HG03571 (cell line): Measurements from ENCODE around the gene RALY.
"Not testable (repeated sequence)": the region's sequence is repeated elsewhere in the genome, so short reads cannot be mapped to it uniquely, and the experiment has no call there.

Source experiments
- ATAC-seq: cut with Tn5 transposase; IDR thresholded peaks from one replicate; pipeline ENCODE4 v1.9.1; 2021; ENCODE audit not compliant: unreplicated experiment

RALY gene

DNA sequence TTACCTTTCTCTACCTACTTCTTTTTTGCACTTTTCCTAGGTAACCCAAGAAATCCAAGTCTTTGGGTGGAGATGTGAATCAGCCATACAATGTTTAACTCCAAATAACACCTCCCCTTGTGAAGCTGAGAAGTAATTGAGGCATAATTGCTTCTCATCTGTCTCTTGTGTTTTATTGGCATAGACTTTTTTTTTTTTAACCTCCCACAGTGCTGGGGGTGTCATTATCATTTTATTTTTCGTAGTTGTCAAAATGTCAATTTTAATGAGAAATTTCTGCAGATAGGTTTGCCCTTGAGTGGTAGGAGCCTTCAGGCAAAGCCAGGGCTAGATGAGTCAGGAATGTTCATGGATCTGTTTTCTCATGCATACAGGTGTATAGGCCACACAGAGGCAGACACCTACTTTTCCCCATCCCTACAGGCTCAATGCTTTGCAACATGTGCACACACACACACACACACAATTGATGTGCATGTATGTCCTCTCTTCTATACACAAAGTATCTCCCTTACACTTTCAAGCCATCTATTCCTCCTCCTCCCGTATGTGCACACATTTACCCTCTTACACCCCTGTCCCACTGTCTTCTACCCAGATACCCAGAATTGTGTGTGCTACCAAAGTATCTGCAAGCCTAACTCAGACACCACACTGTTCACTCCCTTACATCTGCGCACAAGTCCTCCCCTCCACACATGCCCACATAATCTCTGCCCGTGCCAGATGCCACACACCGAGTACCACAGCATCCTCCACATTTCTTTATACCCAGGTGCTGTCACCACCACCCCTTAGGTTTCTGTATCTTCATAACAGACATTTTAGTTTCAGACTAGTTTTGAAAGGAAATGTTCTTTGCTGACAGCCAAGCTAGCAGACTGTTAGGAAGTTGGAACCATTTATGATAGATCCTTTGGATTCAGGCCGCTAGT, 22.0 kb downstream of the RALY start:
- ATAC-seq: no peak

DNA sequence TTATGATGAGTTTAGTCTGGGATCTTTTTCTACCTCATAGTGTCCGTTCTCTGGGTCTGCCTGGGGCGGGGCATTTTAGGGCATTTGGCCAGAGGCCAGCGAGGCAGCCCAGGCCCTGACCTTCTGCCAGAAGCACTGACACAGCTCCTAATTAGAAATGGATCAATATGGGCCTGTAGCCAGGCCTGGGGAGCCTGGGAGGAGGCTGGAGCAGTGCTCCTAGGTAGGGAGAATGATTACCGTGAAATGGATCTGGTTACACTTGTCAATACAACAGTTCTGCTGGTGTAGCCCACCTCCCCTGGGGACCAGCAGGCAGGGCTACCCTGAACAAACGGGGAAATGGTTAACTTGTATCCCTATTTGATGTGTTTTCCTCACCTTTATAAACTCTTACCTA, 23.0 kb downstream of the RALY start:
- ATAC-seq: no peak

DNA sequence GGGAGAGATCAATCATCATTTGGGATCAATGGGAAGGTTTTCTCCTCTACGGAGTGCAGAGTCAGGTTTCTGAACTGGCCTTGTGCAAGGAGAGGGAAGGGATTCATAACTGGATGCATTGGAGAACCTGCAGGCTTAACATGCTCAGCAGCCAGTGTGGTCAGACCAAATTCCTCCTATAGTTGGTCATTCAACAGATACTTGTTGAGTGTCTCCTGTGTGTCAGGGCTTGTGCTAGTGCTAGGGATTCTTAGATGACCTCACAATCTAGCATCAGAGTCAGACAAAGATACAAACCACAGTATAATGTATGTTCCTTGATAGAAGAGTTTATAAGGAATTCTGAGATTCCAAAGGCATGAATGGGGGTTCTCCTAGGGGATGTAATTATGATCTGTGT, 23.9 kb downstream of the RALY start:
- ATAC-seq: no peak

DNA sequence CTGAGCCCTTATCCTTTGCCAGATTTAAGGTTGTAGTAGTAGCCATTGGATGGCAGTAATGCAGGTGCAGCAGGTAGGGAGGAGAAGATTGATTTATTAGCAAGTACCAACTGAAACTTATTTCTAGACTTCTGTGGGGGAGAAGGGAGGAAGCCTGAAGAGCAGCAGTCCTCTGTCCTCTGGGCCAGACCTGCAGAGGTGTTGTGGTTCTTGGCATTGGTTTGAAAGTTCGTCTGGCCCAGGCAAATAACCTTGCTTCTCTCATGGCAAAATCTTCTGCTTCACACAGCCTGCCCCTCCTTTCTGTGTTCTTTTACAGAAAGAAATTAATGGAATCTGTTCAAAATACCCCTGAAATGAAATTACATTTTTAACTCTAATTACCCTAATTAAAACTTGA, 24.5 kb downstream of the RALY start:
- ATAC-seq: no peak

DNA sequence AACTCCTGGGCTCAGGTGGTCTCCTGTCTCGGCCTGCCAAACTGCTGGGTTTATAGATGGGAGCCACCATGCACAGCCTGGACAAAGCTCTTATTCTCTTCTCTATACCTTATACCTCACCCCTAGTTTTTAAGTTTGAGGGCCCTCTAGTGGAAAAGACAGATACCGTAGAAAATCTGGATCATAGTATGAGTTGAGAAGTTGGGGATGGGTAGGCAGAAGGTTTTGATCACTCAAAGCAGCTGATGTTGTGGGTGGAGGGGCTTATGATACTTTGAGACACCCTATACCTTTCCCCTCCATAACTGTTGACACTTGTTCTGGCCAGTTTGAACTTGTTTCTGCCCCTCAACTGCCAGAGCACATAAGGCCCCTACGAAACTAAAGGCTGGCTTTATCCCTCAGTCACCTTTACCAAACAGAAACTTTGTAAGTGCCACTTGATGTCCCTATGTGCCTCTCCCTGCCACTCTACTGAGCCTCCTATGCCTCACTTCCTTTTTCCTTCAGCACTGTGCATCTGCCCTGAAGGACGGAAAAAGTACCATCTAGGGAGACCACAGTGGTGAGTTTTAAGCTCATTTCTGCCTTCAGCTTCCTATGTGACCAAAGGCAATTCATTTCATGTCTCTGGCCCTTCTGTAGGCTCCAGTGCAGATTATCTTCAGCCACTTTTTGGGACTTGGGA, 28.6 kb downstream of the RALY start:
- ATAC-seq: no peak

DNA sequence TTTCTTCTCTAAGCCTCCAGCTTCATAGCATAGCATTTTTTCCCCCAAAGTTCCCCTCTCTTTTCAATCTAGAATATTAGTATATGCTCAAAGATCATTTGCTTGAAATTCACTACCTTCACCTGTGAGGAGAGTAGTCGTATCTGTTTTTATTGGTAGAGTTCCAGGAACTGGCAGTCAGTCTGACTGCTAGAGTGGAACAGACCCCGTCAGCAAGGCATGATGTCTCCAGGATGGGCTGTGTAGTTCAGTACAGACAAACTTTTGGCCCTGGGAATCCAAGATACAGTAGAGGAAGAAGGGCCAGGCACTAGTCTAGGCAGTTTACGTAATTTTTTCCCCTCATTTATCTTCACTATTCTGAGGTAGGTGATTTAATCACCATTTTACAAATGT, 29.1 kb downstream of the RALY start:
- no peak for ATAC-seq

DNA sequence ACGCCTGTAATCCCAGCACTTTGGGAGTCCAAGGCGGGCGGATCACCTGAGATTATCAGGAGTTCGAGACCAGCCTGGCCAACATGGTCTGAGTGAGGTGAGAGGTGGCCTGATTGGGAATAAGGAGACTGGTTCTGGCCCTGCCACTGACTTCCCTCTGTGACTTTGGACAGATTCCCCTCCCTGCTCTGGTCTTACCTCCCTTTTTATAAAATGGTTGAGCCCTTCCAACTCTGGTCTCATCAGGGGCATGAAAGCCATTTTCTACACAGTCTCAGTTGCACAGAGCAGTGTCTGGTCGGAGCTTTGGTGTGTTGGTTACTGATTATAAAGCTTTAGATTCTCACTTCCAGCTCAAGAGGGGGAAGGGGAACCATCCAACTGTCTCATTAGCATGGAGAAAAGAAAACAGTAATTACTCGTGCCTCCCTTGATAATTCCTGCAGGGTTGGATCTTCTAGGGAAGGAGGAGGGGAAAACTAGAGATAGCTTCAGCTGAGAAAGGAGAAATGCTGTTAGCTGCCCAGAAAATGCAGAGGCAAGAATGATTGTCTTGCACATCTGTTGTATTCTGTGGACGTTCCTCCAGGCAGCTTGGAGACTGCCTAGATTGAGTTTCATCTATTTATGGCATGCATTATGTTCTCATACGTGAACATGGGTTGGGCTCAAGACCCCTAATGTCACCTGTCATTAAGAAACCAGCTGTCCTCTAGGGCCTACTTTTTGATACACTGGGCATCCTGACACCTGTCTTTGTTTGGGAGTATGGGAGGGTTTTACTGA, 30.4 kb downstream of the RALY start:
- no peak for ATAC-seq

DNA sequence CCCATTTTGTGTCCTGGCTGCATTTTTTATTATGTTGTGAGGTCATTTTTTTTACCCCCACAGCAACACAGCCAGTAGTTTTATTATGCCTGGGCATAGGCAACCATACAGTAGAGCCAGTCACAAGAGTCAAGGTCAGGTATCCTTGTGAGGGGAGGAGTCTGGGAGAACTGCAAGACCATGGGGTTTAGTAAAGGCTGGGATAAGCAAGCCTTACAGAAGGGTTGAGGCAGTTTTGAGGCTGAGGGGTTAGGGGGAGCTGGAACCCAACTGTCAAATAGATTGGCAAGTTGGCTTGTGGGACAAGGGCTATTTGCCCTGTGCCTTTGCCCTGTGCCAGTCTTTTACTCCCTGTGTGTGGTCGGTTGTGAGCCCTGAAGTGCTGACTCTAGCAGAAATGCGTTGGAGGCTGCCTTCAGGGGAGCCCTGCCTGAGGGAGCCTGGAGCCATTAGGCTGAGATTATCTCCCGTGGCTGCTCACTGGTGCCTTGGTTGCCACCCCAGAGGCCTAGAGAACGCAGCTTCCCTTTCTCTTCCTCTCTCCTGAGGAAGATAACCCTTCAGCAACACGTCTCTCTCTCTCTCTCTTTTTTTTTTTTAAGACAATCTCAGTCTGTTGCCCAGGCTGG, 31.1 kb downstream of the RALY start:
- no peak for ATAC-seq

DNA sequence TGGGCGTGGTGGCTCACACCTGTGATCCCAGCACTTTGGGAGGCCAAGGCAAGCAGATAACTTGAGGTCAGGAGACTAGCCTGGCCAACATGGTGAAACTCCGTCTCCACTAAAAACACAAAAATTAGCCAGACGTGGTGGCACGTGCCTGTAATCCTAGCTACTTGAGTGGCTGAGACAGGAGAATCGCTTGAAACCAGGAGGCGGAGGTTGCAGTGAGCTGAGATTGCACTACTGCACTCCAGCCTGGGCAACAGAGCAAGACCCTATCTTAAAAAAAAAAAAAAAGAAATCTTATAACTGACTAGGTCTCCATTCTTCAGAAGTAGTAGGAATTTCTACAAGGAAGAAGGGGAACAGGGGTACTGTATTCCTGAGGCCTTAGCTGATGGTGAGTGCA, 34.3 kb downstream of the RALY start:
- ATAC-seq: not testable (repeated sequence)

DNA sequence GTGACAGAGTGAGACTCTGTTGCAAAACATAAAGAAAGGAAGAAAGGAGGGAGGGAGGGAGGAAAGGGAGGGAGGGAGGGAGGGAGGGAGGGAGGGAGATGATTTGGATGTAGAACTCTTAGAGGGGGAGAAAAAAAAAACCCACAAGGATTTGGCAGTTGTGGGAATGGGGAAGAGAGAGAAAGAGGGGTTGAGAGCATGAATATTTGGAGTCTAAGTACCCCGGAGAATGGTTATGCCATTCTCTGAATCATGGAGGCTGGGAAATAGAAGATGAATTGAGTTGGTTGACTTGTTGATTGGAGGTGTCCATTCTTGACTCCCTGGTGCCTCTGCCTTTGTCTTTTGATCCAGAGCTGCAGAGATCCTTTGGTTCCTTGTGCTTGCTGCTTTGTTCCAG, 35.7 kb downstream of the RALY start:
- ATAC-seq: no peak

DNA sequence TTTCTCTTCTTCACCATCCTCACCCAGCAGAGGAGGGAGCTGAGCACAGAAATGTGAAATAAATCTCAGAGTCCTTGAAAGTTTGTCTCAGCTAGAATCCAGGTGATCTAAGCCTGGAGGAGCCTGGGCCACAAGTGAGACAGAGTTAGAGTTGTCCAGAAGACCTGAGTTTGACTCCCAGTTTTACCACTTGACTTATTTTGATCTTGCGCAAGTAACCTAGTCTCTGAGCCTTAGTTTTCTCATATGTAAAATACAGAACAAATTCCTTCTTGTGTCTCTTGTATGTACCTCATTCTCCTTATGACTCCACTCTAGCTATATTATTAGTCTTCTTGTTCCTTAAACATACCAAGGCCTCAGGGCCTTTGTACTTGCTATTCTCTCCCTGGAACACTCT, 36.7 kb downstream of the RALY start:
- no peak for ATAC-seq

DNA sequence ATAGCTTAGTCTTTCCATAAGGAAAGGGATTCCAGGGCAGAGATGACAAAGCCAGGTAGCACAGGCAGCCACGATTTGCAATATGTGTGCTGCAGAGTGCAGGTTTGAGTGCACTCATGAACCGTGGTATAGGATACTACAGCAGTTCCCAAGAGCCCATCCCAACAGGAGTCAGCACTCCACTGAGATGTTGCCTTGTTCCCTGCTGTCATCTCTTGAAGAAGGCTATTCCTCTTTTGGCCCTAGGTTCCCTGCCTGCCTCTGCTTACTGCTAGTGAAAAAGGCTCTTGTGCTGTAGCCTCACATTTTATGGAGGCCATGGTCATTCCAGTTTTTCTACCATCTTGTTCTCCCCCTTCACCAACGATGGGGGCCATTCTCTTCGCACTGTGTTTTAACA, 40.2 kb downstream of the RALY start:
- no peak for ATAC-seq

DNA sequence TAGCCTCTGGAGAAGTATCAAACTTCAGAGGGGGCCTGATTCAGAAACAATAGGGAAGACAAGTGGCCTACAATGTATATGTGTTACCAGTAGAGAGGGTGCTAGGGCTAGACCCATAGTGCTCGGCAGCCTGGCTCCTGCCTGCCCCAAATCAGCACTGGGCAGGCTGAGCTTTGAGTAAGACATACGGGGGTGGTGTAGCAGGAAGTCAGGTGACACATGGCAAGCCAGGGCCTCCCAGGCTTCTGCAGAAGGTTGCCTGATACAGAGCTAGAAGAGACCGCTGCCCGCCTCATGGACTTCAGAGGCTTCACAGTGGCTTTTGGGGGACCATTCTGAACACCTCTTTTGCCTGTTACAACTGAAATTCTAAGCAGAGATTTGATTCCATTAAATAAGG, 43.4 kb downstream of the RALY start:
- ATAC-seq: no peak

DNA sequence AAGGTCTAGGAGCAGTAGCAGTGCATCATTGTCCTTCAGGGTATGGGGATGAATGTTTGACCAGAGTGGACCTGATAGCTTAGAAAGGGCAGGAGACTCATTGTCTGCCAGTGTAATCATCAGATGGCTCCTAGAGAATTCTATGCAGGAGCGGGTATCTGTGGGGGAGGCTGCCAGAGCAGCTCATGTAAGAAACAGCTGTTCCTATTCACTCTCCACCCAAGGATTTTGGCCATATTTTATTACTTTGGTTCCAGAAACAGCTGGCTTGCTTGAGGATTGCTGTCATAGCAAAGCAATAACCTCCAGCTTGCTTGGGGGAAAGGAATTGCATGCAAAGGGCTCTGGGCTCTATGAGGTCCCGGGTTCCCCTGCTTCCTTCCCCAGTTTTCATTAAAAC, 44.1 kb downstream of the RALY start:
- ATAC-seq: no peak

DNA sequence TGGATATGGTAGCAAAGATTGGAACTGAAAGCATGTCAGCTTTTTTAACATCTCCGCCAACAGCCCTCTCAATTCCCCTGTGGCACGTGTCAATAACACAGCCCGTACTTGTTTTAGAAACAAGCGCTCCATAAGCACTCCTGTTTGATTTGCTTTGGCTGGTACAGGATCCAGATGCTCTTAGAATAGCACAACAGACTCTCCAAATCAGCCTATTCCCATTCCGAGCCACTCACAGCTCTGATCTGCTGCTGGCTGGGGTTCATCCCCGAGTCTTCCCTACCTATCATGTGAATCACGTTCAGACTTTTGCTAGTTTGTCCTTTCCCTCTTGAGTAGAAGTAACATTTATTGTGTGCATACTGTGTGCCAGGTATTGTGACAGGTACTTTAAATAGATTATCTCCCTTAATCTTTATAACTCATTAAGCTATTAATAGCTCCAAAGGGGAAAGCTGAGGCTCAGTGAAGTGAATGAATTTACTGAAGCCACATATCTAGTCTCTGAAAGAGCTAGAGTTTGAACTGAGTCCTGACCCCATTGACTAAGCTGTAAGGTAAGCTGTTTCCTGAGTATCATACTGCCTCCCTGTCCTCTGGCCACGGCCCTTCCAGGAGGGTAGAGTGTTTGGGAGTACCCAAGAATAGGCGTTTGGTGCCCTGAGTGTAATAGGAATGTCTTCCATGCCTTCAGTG, 46.7 kb downstream of the RALY start:
- ATAC-seq: no peak

DNA sequence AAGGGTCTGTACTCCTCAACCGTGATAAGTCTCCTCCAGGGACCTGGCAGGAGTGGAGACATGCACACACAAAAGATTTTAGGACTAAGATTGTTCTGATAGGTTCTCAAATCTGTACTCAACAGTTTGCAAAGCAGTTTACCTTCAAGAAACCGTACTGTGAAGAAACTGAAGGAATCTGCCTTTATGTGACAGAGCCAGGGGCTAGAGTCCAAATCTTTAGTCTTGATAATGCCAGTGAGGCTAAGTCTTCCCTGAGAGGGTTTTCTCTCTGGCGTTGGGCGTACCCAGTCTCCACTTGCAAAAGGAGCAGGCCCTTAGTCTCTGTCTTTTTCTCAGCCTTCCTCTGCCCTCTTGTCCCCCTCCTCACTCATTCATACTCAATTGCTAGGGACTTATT, 47.5 kb downstream of the RALY start:
- ATAC-seq: no peak

DNA sequence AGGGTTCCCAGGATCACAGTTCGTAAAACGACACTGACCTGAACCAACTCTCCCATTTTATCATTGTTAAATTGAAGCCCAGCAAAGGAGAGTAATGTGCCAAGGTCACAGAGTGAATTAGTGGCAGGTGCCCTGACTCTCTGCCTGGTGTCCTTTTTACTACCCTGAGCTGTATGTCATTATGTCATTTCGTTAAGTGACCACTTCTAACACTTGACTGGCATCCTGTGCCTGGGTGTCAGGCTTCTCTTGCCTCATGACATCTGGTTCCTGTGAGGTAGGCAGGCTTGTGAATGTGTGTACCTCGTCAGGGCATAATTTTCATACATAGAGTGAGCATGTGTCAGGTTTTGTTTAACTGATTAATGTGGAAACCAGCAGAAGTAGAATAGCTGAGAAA, 48.6 kb downstream of the RALY start:
- no peak for ATAC-seq

DNA sequence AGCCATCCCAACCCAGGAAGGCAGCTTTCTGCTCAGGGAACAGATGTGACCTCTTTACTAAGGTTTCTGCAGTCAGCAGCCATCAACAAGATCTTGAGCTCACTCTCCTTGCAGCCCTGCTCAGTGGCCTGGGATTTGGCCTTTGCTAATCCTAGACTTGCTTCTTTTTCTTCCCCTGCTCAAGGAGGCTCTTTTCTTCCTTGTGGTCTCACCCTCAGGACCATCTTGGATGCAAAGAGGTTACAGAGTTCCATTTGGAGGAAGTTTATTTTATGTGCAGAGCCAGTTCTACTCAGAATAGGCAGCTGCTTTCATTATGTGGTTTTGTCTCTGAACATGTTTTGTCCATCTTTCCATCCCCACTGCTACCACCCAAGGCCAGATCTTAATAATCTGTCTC, 49.3 kb downstream of the RALY start:
- no peak for ATAC-seq

DNA sequence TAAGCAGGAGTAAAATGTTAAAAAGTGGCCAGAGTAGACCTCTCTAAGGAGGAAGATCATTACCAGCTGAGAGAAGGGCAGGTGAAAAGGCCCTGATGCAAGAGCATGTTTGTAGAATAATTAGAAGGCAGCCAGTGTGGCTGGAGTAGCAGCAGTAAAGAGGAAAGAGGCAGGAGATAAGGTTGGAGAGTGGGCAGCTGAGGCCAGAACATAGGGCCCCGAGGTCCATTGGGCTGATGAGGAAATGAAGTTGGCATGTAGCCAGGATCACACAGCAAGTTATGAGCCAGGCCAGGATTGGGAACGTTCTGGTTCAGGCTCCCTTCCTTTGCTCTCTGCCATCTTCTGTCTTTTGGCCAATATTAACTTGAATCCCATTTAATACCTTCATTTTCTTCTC, 51.6 kb downstream of the RALY start:
- no peak for ATAC-seq

DNA sequence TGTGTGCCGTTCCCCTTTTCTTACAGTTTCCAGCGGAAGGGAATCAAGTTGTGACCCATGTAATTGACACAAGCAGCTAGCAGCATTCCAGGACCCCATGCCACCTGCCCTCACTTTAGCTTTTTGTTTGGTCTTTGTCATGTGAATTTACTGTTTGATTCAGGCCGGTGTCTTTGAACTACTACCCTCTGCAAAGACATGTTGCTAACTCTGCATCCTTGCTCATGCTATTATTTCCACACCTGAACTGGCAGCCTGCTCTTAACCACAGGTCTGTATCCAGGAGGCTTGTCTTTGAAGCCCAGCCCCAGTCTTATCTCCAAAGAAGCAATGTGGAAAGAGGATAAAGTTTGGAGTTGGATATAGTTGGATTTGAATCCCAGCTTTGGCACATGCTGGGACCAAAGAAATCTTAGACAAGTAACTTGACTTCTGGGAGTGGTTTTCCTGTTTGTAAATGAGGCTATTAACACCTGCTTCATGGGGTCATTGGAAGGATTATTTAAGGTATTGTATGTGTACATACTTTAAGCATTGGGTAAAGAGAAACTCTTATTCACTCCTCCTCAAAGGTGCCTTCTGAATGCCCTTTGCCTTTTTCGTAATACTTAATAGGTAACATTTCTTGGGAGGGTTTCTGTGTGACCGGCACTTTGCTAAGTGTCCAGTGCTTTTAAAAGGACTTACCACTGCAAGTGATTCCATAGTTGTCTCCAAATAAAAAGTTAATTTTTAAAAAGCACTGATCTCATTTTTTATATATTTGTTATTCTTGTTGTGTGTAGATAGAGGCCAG, 52.4 kb downstream of the RALY start:
- no peak for ATAC-seq
